Epithelial cell of proximal tubule (primary cell): ENCODE results near the gene C19orf85. TPM values are rescaled to one million over a fixed set of nuclear protein-coding genes. Genes with fewer than 3 reads are reported as not detected.
A peak's percentile ranks its signal among the peaks of the same experiment; 100 is the strongest.
"Not testable (repeated sequence)": the region's sequence is repeated elsewhere in the genome, so short reads cannot be mapped to it uniquely, and the experiment has no call there.

Source experiments
- DNase-seq: peaks from one replicate; pipeline ENCODE4 v3.0.0-alpha.2; 2011; ENCODE audit warnings: low read depth
- H3K4me3 ChIP-seq: 2 replicates; pipeline ENCODE4 v1.5.1; 2011; ENCODE audit warnings: low read depth, mild to moderate bottlenecking, low read length
- total RNA-seq: library from RNA; depleted of rRNA; stranded (reverse); fragments of >200 nt; gene quantifications from 2 replicates; pipeline ENCODE4 v1.2.3, GENCODE V29; 2015
- TF ChIP-seq, protein P1 (sequence below): conservative IDR thresholded peaks from 2 replicates; pipeline ENCODE4 v1.5.1; 2012; ENCODE audit warnings: low read depth, mild to moderate bottlenecking, low read length

The C19orf85 gene
- total RNA-seq, 1 donor from 2014 or later: not detected

DNA sequence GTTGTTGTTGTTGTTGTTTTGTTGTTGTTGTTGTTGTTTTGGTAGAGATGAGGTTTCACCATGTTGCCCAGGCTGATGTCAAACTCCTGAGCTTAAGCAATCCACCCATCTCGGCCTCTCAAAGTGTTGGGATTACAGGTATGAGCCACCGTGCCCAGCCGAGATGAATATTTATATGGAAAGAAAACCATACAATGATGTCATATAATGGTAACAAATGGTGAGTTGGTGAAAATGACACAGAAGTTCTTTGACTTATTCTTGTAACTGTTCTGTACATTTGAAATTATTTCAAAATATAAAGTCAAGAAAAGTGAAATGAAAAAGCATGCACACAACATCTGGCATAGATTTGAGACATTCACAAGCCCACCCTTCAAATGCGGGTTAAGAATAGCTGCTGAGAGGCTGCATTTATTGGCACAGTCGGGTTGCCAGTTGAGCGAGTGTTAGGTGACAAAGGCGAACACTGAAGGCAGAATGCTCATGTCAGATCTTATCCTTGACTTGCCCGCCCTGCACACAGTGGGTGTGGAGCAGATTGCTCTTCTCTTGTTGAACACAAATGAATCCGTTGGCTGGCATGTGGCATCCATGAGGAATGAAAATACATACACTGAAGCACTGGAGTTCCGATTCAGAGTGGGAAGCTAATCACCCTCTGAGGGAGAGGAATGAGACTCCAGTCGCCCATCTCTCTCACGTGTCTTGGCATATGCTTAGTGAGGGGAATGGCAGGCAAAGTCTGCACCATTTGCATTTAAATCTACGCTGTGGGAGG lies 41.1 kb downstream of the C19orf85 start:
- DNase-seq: no peak
- TF ChIP-seq, protein P1, sequence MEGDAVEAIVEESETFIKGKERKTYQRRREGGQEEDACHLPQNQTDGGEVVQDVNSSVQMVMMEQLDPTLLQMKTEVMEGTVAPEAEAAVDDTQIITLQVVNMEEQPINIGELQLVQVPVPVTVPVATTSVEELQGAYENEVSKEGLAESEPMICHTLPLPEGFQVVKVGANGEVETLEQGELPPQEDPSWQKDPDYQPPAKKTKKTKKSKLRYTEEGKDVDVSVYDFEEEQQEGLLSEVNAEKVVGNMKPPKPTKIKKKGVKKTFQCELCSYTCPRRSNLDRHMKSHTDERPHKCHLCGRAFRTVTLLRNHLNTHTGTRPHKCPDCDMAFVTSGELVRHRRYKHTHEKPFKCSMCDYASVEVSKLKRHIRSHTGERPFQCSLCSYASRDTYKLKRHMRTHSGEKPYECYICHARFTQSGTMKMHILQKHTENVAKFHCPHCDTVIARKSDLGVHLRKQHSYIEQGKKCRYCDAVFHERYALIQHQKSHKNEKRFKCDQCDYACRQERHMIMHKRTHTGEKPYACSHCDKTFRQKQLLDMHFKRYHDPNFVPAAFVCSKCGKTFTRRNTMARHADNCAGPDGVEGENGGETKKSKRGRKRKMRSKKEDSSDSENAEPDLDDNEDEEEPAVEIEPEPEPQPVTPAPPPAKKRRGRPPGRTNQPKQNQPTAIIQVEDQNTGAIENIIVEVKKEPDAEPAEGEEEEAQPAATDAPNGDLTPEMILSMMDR: no peak
- H3K4me3 ChIP-seq: no peak overlapping the region

DNA sequence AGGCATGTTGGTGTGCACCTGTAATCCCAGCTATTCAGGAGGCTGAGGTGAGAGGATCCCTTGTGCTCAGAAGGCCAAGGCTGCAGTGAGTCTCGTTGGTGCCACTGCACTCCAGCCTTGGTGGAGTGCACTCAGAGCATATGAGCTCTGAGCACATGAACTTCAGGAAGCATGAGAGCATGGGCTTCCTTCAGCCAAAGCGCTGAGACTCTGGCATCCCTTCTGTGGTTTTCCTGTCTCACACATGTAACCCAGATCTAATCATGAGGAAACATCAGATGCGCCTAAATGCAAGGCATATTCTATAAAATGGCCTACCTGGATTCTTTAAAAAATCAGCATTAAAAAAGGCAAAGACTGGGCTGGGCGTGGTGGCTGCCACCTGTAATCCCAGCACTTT lies 43.3 kb downstream of the C19orf85 start:
- not testable (repeated sequence) for DNase-seq, H3K4me3 ChIP-seq

DNA sequence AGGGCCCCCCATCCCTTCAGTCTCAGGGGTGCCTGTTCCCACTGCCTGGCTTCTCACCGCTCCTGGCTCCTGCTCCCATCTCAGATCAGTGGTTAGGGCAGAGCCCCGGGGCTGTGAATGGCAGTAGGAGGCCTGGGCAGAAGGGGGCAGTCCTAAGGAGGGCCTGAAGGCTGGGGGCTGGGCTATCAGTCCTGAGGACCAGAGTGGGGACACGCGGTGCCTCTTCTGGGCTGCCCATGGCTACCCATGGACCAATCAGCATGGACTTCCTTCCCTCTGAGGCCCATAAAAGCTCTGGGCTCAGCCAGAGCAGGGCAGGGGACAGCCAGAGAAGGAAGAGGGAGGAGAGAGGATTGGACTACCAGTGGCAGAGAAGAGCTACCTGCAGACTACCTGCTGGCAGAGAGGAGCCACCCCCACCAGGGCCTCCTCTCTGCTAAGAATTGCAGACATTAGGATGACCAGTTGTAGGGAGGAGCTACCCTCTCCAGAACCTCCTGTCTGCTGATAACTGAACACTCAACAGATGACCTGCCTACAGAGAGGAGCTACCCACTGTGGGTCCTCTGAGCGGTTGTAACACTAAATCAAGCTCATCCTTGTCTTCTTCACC lies 44.8 kb downstream of the C19orf85 start:
- TF ChIP-seq, protein P1: no peak
- DNase-seq: no peak
- no peak overlapping the region for H3K4me3 ChIP-seq

DNA sequence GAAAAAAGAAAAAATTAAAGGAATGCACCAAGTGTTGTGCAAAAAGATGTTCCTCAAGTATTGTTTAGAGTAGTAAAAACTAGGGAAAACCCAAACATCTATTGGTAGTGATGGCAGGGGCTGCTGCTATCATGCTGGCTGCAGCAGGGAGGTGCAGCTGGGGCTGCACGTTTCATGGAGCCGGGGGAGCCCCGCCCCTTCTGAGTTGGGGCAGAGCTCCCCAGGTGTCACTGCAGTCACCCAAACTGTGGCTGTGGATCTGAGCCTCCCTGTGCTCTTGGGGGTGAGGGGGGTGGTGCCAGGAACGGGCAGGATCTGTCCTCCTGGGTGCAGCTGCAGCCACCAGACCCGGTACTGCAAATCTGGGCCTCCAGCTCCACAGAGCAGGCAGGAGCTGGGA lies 45.4 kb downstream of the C19orf85 start:
- H3K4me3 ChIP-seq: no peak overlapping the region
- no peak for DNase-seq
- TF ChIP-seq, protein P1: no peak

DNA sequence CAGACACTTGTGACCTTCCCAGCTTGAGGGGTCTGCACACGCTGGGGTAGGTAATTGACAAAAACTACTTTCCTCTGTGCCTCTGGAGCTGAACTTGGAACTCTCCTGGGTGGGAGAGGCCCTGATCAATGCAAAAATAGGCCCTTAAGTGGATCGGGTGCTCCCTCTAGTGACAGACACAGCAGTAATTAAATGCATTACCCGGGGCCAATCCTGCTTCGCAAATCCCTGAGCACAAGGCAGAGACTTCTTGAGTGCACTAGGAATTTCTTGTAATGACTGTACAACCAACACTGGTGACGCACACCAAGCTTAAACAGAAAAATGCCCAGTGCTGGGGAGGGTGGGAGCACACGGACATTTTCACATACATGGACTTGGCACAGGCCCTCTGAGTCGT lies 46.4 kb downstream of the C19orf85 start:
- H3K4me3 ChIP-seq: no peak overlapping the region
- TF ChIP-seq, protein P1: peak; percentile 83
- peak; percentile 44 for DNase-seq

Other genes with a start within 250 kb of the C19orf85 start
- gene TMEM86B, start 236.0 kb downstream of the C19orf85 start, total RNA-seq: 2.1 and 2.6 TPM in 2 replicates
- 43.8 and 62.5 TPM in 2 replicates for gene PPP6R1, start 205.7 kb downstream of the C19orf85 start, total RNA-seq
- gene HSPBP1, start 184.6 kb downstream of the C19orf85 start, total RNA-seq: 67.3 and 73.9 TPM in 2 replicates
- gene BRSK1, start 180.8 kb downstream of the C19orf85 start, total RNA-seq: 2.0 and 16.1 TPM in 2 replicates
- not detected in 2 replicates for gene TMEM150B, start 139.4 kb downstream of the C19orf85 start, total RNA-seq
- gene KMT5C, start 124.9 kb downstream of the C19orf85 start, total RNA-seq: 5.1 and 18.5 TPM in 2 replicates
- gene COX6B2, start 110.0 kb downstream of the C19orf85 start, total RNA-seq: 0.23 TPM in 1 of 2 replicates, not detected in the other
- not detected in 2 replicates for gene GARIN5B, start 101.5 kb downstream of the C19orf85 start, total RNA-seq
- gene IL11, start 94.3 kb downstream of the C19orf85 start, total RNA-seq: 31.0 and 42.8 TPM in 2 replicates
- not detected in 2 replicates for gene TMEM190, start 87.9 kb downstream of the C19orf85 start, total RNA-seq
- gene TMEM238, start 80.5 kb downstream of the C19orf85 start, total RNA-seq: 16.3 and 21.4 TPM in 2 replicates
- 412 and 480 TPM in 2 replicates for gene RPL28, start 78.8 kb downstream of the C19orf85 start, total RNA-seq
- 383 and 458 TPM in 2 replicates for gene UBE2S, start 57.0 kb downstream of the C19orf85 start, total RNA-seq
- 0.17 TPM in 1 of 2 replicates, not detected in the other for gene SHISA7, start 21.5 kb downstream of the C19orf85 start, total RNA-seq
- gene ISOC2, start 3.1 kb downstream of the C19orf85 start, total RNA-seq: 58.7 and 71.2 TPM in 2 replicates
- gene ZNF628, start 11.9 kb upstream of the C19orf85 start, total RNA-seq: 4.2 and 6.2 TPM in 2 replicates
- gene NAT14, start 20.4 kb upstream of the C19orf85 start, total RNA-seq: 29.0 and 29.2 TPM in 2 replicates
- 0.86 TPM in 1 of 2 replicates, not detected in the other for gene SSC5D, start 23.7 kb upstream of the C19orf85 start, total RNA-seq
- 0.58 and 2.9 TPM in 2 replicates for gene SBK2, start 72.4 kb upstream of the C19orf85 start, total RNA-seq
- gene SBK3, start 80.8 kb upstream of the C19orf85 start, total RNA-seq: 0.23 TPM in 1 of 2 replicates, not detected in the other
- gene ZNF579, start 116.1 kb upstream of the C19orf85 start, total RNA-seq: 10.0 and 11.4 TPM in 2 replicates
- 5.5 and 9.7 TPM in 2 replicates for gene FIZ1, start 134.8 kb upstream of the C19orf85 start, total RNA-seq
- 16.4 and 18.0 TPM in 2 replicates for gene ZNF524, start 135.5 kb upstream of the C19orf85 start, total RNA-seq
- gene ZNF865, start 140.9 kb upstream of the C19orf85 start, total RNA-seq: 3.4 and 6.2 TPM in 2 replicates
- gene ZNF784, start 159.8 kb upstream of the C19orf85 start, total RNA-seq: 0.58 and 4.0 TPM in 2 replicates
- gene ZNF580, start 176.3 kb upstream of the C19orf85 start, total RNA-seq: 10.6 and 10.8 TPM in 2 replicates
- gene ZNF581, start 178.9 kb upstream of the C19orf85 start, total RNA-seq: 27.2 and 29.2 TPM in 2 replicates
- 10.2 and 17.9 TPM in 2 replicates for gene CCDC106, start 183.5 kb upstream of the C19orf85 start, total RNA-seq
- 142 and 205 TPM in 2 replicates for gene U2AF2, start 190.3 kb upstream of the C19orf85 start, total RNA-seq
- 102 and 151 TPM in 2 replicates for gene EPN1, start 210.5 kb upstream of the C19orf85 start, total RNA-seq